Muscle of leg (tissue), 11 donors: ENCODE measurements around the gene STK32C. TPM values are rescaled to one million over a fixed set of nuclear protein-coding genes. Genes with fewer than 3 reads are reported as not detected.

Experiments used
- DNase-seq: peaks from one replicate; pipeline ENCODE4 v3.0.0; 2013
- H3K27ac ChIP-seq: one replicate; pipeline ENCODE4 v1.5.1; 2013; ENCODE audit warnings: mild to moderate bottlenecking, low read length, control low read depth
- H3K27me3 ChIP-seq: one replicate; pipeline ENCODE4 v1.6.1; 2013; ENCODE audit warnings: low read length; ENCODE audit not compliant: control insufficient read depth, insufficient read depth
- H3K36me3 ChIP-seq: one replicate; pipeline ENCODE4 v1.6.1; 2013; ENCODE audit warnings: low read length; ENCODE audit not compliant: control insufficient read depth, insufficient read depth
- H3K4me1 ChIP-seq: one replicate; pipeline ENCODE4 v1.6.1; 2013; ENCODE audit warnings: low read length; ENCODE audit not compliant: control insufficient read depth, insufficient read depth
- H3K4me3 ChIP-seq: one replicate; pipeline ENCODE4 v1.5.1; 2013; ENCODE audit warnings: low read length, control low read depth
- H3K9me3 ChIP-seq: replicated peaks from 2 replicates; pipeline ENCODE4 v1.6.1; 2013; ENCODE audit warnings: low read depth, low read length; ENCODE audit not compliant: control insufficient read depth
- WGBS: methylation state at CpG from one replicate; pipeline ENCODE4 v1.1.5; 2013; ENCODE audit warnings: missing lambda C conversion rate; ENCODE audit not compliant: insufficient coverage; 5-methylcytosine and 5-hydroxymethylcytosine counted together
- polyA plus RNA-seq, 8 donors: library from polyadenylated mRNA; unstranded; fragments of 120-200 nt; gene quantifications; one replicate each; pipeline versions ENCODE4 v1.2.1 to v1.2.3, GENCODE V29; 2013; ENCODE audit warnings: inconsistent platforms in 1 of 8, low replicate concordance in 1 of 8; ENCODE audit not compliant: insufficient read length in 8 of 8, insufficient read depth in 1 of 8
- total RNA-seq: library from RNA; stranded (reverse); fragments of 120-200 nt; gene quantifications from one replicate; pipeline ENCODE4 v1.2.4, GENCODE V29; 2013

Gene STK32C
- total and polyA plus RNA-seq, 9 donors: 9.4 to 14.7 (median 12.0) TPM

DNA sequence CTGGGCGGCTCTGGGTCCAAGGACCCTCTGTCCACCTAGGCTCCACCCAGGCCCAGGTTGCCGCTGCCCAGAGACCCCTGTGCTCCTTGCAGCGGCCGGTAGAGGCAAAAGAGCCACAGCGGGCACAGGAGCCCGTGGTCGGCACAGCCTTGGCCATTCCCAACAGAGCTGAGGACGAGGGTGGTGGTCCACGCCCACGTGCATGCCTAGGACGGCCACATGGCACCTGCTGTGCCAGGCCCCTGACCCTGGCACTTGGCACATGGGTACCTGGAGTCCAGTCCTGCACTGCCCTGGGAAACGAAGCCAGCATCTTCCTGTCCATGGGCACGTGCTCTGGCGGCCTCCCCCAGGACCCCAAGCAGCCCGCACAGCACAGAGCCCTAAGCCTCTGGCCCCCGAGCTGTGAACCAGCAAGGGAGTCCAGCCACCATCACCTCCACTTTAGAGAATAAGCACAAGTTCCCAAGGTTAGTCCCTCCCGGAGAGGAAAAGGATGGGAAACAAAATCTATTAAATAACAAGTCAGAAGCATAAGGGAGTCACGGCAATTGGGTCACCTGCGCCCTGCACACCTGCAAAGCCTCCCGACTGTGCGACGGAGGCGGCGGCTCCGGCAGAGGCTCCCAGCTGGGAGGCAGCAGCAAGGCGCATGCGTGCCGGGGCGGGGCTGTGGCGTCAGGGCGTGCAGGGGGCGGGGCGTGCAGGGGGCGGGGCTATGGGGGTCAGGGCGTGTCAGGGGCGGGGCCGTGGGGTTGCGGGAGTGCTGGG lies 59.1 kb downstream of the STK32C start:
- H3K9me3 ChIP-seq: no peaks in the 10 kb centered on the region
- peaks cover 40% of the 10 kb centered on the region for H3K4me1 ChIP-seq
- no peak overlapping the region for H3K27ac ChIP-seq
- H3K4me3 ChIP-seq: no peak overlapping the region
- 64% methylated on average over 22 of the region's 38 CpGs for WGBS
- no peaks in the 10 kb centered on the region for H3K36me3 ChIP-seq
- H3K27me3 ChIP-seq: peaks cover 2% of the 10 kb centered on the region
- no peak for DNase-seq

GRCh38 chr10:132247943-132248342 lies 59.8 kb downstream of the STK32C start:
- no peaks in the 10 kb centered on the region for H3K9me3 ChIP-seq
- H3K4me3 ChIP-seq: no peak overlapping the region
- peak; percentile 71 for DNase-seq
- H3K4me1 ChIP-seq: peaks cover 46% of the 10 kb centered on the region
- H3K27ac ChIP-seq: no peak overlapping the region
- no peaks in the 10 kb centered on the region for H3K36me3 ChIP-seq
- peaks cover 2% of the 10 kb centered on the region for H3K27me3 ChIP-seq
- WGBS: 72% methylated on average over 17 of the region's 19 CpGs

- no peak for DNase-seq
- H3K4me1 ChIP-seq: peaks cover 57% of the 10 kb centered on the region
- 86% methylated on average over 13 of the region's 13 CpGs for WGBS
- no peak overlapping the region for H3K27ac ChIP-seq
- no peaks in the 10 kb centered on the region for H3K27me3 ChIP-seq
- H3K4me3 ChIP-seq: no peak overlapping the region
- H3K36me3 ChIP-seq: no peaks in the 10 kb centered on the region
- no peaks in the 10 kb centered on the region for H3K9me3 ChIP-seq
Measured at GRCh38 chr10:132246296-132246695, 61.5 kb downstream of the STK32C start.

- Histone ChIP-seq H3K4me1 (peaks cover 69% of the 10 kb centered on the region), H3K4me3 (no peak overlapping the region), H3K27ac (no peak overlapping the region), H3K9me3 (no peaks in the 10 kb centered on the region), H3K36me3 (no peaks in the 10 kb centered on the region), H3K27me3 (no peaks in the 10 kb centered on the region)
- peak; percentile 24 for DNase-seq
- 81% methylated on average over 12 of the region's 14 CpGs for WGBS
Measured at GRCh38 chr10:132245056-132245455, 62.7 kb downstream of the STK32C start.

DNA sequence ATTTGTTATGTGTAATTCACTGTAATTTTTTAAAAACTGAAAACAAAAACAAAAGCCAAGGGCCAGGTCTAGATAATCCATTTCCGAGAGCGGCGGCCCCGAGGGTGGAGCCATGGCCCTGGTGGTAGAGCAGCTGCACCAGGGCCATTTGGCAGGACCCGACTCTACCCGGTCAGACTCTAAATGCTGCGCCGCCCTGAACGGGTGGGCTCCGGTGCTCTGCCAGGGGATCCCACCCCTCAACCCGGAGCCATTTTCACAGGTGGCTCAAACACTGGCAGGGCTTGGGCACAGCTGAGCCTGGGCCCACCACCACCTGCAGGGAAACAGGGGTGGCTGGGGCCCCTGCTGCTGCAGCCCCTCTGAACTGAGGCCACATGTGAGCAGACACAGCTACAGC lies 64.1 kb downstream of the STK32C start:
- Histone ChIP-seq H3K4me3 (no peak overlapping the region), H3K27ac (peak overlapping the region; percentile 75), H3K27me3 (no peaks in the 10 kb centered on the region), H3K9me3 (no peaks in the 10 kb centered on the region), H3K4me1 (peaks cover 82% of the 10 kb centered on the region), H3K36me3 (no peaks in the 10 kb centered on the region)
- WGBS: 79% methylated on average over 11 of the region's 11 CpGs
- DNase-seq: peak; percentile 50

- peak overlapping the region; percentile 75 for H3K27ac ChIP-seq
Measured at GRCh38 chr10:132243141-132243540, 64.6 kb downstream of the STK32C start.

DNA sequence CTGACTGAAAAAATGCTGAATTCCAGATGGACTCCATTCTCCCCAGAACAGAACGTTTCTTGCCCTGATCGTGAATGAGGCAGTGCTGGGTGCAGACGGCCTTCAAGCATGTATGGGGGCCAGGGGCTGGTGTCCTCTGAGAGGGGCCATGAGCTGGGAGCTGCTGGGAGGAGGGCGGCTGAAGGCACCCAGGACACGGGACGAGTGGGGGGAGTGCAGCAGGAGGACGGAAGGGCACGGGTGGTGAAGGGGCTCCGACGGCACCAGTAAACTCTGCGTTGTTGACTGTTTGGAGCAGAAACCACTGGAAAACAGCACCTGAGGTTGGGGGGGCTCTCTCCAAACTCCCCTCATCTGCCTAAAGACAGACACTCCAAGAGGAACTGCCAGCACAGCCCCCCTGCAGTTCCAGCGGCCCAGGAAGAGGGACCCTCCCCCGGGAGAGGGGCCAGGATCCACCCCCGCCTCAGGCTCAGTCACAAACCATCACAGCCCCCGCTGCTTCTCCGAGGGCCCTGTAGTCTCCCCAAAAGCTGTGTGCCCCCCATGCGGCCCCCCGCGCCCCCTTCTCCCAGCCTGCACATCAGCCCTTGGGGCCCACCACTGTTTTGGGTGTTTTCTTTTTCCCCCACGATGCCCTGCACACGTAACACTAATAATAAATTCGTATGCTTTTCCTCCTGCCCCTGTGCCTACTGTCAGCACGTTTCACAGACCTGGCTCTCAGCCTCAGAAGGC lies 65.5 kb downstream of the STK32C start:
- H3K27ac ChIP-seq: peak overlapping the region; percentile 75
- no peaks in the 10 kb centered on the region for H3K36me3 ChIP-seq
- no peaks in the 10 kb centered on the region for H3K9me3 ChIP-seq
- no peak overlapping the region for H3K4me3 ChIP-seq
- DNase-seq: no peak
- H3K27me3 ChIP-seq: no peaks in the 10 kb centered on the region
- peaks cover 83% of the 10 kb centered on the region for H3K4me1 ChIP-seq
- WGBS: 77% methylated on average over 13 of the region's 23 CpGs

More at GRCh38 chr10:132243141-132243540, 64.6 kb downstream of the STK32C start:
- no peak overlapping the region for H3K4me3 ChIP-seq
- no peaks in the 10 kb centered on the region for H3K36me3 ChIP-seq
- WGBS: 59% methylated on average over 9 of the region's 12 CpGs
- H3K4me1 ChIP-seq: peaks cover 82% of the 10 kb centered on the region
- no peaks in the 10 kb centered on the region for H3K9me3 ChIP-seq
- no peak for DNase-seq
- H3K27me3 ChIP-seq: no peaks in the 10 kb centered on the region

DNA sequence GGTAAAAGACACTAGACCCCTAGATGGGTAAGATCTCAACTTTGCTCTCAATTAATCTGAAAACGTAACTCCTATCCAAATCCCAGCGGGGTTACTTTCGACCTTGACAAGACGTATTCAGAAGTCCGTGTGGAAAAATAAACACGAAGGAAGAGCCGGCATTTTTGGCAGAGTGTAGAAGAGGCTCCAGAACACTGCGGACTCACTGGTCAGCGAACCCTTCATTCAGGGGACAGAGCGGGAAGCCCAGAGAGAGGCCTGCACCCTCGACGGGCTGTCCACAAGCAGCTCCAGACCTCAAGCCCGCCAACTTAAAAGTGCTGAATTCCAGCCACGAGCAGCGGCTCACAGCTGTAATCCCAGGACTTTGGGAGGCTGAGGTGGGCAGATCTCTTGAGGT lies 66.3 kb downstream of the STK32C start:
- H3K4me3 ChIP-seq: no peak overlapping the region
- H3K27me3 ChIP-seq: no peaks in the 10 kb centered on the region
- H3K36me3 ChIP-seq: no peaks in the 10 kb centered on the region
- 60% methylated on average over 14 of the region's 15 CpGs for WGBS
- no peaks in the 10 kb centered on the region for H3K9me3 ChIP-seq
- peaks cover 85% of the 10 kb centered on the region for H3K4me1 ChIP-seq
- H3K27ac ChIP-seq: peak overlapping the region; percentile 69
- DNase-seq: no peak

DNA sequence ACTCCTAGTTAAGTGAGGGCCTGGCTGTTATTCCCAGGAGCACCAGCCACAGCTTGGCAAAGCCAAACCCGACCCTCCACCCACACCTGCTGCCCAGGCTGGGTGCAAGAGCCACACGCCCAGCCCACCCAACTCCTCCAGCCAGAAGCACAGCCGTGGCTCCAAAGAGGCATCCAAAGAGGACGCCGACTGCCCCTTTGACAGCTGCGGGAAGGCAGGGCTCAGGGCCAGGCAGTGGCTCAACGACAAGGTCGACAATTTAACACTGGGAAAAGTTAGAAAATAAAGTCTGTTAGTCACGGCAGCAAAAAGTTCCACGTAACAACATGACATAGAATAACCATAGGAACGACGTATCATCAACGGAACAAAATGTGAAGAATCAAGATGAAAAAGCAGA lies 66.7 kb downstream of the STK32C start:
- peaks cover 85% of the 10 kb centered on the region for H3K4me1 ChIP-seq
- H3K36me3 ChIP-seq: no peaks in the 10 kb centered on the region
- no peaks in the 10 kb centered on the region for H3K27me3 ChIP-seq
- 65% methylated on average over 8 of the region's 13 CpGs for WGBS
- DNase-seq: peak; percentile 58
- peak overlapping the region; percentile 69 for H3K27ac ChIP-seq
- H3K4me3 ChIP-seq: no peak overlapping the region
- no peaks in the 10 kb centered on the region for H3K9me3 ChIP-seq

DNA sequence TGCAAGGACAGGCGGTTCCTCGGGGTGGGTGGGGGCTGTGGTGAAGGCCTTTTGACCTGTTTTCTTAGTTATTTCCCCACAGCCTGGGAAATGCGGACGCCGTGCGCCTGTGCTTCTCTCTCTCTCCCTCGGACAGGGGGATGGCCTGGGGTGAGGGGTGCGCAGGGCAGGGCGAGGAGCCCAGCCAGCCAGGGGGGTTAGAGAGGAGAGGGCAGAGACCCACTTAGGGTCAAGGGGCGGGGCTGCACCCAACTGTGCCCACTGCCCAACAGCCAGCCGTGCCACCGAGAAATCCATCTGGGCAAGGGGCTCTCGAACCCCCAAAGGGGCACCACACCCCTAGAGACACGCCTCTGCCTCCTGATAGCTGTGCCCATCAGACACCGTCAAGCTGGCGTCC lies 67.2 kb downstream of the STK32C start:
- Histone ChIP-seq H3K36me3 (no peaks in the 10 kb centered on the region), H3K9me3 (no peaks in the 10 kb centered on the region), H3K27me3 (no peaks in the 10 kb centered on the region), H3K4me1 (peaks cover 88% of the 10 kb centered on the region), H3K27ac (peak overlapping the region; percentile 69), H3K4me3 (no peak overlapping the region)
- no peak for DNase-seq
- 75% methylated on average over 7 of the region's 16 CpGs for WGBS
